CD4-positive, alpha-beta T cell treated with Interleukin-17A for 1 hour (primary cell): ENCODE data around the gene ATP8A2.

Experiments used
- DNase-seq: peaks from one replicate; pipeline ENCODE4 v3.0.0-alpha.2; 2020

Gene ATP8A2

DNA sequence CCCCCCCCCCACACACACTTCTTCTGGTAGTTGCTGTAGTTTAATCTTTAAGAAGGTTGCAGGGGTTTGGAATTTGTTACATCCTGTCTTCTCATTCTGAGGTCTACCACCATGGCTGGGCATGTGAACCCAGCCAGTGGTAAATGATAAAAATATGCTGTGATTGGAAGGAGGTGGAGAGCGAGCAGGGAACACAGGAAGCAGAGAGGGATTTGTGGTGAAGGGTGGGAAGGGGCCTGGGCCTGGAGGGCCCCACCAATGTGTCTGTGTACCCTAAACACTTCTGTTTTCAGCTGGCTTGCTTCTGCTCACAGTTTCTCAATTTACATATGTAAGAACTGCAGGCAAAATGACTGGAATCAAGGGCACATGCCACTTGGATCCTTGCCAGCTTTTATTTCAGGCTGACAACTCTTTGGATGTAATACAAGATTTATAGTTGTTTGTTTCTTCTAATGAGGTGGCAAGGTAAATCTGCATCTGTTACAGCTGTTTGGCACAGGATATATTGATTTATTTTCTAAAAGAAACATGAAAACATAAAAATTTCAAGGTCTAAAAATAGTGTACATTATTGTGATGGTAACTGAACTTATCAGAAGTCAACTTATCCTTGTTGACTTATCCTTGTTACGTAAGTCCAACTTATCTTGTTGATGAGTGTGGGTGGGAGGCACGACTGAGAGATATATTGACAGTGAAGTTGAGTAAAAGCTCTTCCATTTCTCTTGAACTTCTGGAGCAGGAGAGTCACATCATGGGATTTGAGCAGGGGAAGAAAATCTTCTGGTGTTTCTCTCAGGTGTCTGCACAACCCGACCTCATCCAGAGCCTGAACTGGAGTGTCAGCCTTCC lies 366.8 kb downstream of the ATP8A2 start:
- DNase-seq = no peak

- no peak for DNase-seq
These were observed 367.6 kb downstream of the ATP8A2 start for GRCh38 chr13:25739376-25739775.

- no peak for DNase-seq
These were observed 370.0 kb downstream of the ATP8A2 start for GRCh38 chr13:25741796-25742195.

DNA sequence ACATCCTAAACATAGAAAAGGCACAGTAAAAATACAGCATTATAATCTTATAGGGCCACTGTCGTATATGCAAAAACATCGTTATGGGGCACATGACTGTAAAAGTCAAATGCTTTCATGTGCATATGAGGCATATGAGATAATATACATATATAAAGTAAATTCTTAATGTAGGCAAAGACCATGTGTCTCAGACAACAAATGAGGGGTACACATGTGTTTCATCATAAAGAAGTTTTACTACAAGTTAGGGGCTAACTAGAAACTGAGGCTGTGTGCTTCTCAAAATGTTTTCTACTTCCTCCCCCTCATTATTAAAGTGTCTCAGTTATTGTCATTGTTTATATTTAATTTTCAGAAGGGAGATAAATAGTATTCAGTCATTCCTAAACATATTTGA lies 370.4 kb downstream of the ATP8A2 start:
- no peak for DNase-seq

- no peak for DNase-seq
These were observed 371.6 kb downstream of the ATP8A2 start for GRCh38 chr13:25743421-25743820.

DNA sequence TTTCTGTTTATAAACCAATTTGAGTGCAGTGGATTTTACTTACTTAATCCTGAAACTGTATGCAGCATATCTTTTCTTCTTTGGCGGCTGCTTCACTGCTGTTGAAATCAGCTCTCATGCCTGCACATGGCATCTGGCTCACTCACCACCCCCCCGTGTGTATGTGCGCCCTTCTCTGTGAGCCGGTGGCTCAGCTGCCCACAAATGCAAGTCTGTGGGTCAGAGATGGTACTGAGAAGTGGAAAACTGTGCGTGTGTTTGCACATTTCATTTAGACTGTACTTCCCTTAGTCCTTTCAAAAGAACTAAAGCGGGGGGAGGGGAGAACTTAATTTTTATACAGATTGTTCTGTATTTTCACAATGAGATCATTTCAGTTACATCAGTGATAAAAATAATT lies 372.4 kb downstream of the ATP8A2 start:
- no peak for DNase-seq

DNA sequence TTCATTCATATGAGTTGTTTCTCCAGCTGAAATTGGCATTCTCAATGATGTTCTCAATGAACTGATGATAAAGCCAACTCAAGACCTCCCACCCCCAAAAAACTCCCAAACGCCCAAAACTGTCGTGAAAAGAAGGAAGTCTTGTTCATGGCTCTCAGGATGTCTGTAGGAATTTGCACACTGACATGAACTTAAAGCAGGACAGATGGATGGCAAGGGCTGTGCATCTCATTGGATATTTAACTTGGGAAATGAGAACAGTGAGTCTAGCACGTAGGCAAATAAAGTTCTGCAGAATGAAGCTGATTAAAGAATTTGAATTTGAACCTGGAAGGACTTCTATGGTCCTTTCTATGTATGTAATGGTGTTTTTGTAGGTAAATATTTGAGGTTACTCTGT lies 374.4 kb downstream of the ATP8A2 start:
- DNase-seq = no peak

GRCh38 chr13:25752957-25753551 lies 381.3 kb downstream of the ATP8A2 start:
- no peak for DNase-seq

DNA sequence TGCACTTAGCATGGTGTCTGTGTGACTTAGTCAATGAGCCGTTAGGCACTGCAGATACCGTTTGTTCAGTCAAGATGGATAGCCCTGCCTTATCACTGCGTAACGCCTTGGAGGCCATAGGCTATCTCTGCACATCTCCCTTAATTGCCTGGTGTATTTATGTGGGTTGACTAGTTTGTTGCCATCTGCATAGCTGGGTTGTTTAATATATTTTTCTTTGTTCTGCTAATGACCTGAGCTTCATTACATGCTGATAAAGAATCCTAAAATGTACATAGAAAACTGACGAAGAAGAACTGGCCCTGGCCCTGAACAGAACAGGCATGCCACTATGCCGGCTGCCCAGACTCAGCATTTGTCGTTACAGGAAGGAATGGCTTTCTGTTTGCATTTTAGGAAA lies 382.2 kb downstream of the ATP8A2 start:
- DNase-seq = no peak

DNA sequence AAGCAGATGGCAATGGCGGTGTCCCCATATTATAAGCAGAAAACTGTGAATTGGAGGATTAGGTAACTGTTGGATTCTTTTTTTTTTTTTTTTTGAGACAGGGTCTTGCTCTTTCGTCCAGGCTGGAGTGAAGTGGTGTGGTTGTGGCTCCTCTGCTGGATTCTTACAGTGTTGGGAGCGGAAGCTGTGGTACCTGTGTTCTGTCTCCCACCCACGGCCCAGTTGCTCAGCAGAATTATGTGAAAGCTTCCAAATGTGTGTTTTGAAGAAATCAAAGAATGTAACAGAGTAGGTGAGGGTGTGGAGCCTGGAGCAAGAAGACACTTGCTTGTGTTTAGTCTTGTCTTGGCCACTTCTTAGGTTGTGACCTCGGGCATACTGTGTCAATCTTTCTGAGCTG lies 384.5 kb downstream of the ATP8A2 start:
- no peak for DNase-seq

- DNase-seq = no peak
These were observed 385.1 kb downstream of the ATP8A2 start for GRCh38 chr13:25756912-25757311.

DNA sequence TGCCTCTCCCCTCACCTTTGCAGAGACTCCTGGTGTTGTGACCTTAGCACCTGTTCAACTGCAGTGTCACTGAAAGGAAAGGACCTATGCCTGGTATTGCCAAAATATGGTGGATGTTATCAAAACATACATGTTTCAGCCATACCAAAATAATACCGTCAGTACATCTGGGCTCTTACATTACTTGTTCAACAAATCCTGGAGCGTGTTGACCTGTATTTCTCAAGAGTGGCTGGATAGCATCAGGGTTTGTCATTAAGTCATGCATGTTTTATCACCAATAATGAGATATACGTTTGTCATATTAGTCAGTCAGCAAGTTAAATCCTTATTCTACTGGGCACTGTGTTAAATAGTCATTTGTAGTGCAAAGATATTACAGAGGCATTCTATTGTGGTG lies 389.3 kb downstream of the ATP8A2 start:
- no peak for DNase-seq

DNA sequence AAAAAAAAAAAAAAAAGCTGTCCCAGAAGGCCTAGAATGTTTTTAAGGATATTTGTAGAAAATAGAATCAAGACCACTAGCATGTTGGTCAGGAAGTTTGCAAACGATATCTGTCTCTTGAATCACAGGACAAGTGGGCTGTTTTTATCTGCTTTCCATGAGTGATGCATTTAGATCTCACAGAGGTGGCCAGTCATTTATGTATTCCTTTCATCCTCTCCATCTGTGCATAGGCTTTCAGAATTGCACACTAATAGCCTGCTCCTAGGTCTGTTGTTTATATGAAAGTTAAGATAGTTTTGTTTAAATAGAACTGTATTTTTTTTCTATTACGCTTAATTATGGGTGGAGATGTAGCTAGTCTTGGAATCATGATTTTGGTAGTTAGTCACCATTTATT lies 390.5 kb downstream of the ATP8A2 start:
- DNase-seq = no peak

GRCh38 chr13:25762795-25763377 lies 391.1 kb downstream of the ATP8A2 start:
- DNase-seq = peak; percentile 16

- DNase-seq = no peak
These were observed 392.6 kb downstream of the ATP8A2 start for GRCh38 chr13:25764378-25764777.

GRCh38 chr13:25765266-25765665 lies 393.5 kb downstream of the ATP8A2 start:
- no peak for DNase-seq

GRCh38 chr13:25766576-25766975 lies 394.8 kb downstream of the ATP8A2 start:
- no peak for DNase-seq

GRCh38 chr13:25766991-25767390 lies 395.2 kb downstream of the ATP8A2 start:
- no peak for DNase-seq

GRCh38 chr13:25768376-25768775 lies 396.6 kb downstream of the ATP8A2 start:
- DNase-seq = no peak

- no peak for DNase-seq
These were observed 397.1 kb downstream of the ATP8A2 start for GRCh38 chr13:25768838-25769237.

DNA sequence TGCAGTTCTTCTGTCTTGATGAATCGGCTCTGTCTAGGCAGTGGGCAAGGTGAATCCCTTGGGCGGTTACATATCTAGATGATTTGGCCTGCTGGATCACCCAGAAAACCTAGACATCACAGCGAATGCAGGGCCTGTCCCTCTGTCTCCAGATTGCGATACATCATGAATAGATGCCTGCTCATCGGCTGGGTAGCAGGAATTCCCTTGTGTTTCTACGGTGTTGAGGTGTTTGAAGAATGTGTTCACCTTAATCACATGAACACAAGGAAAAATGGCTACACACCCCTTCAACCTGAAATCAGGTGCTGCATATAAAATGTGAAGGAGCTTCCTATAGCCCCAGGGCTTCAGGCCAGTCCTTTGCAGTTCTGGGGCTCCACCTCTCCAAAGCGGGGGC lies 398.8 kb downstream of the ATP8A2 start:
- DNase-seq = no peak

GRCh38 chr13:25771202-25771601 lies 399.4 kb downstream of the ATP8A2 start:
- no peak for DNase-seq

- DNase-seq = no peak
These were observed 400.1 kb downstream of the ATP8A2 start for GRCh38 chr13:25771641-25772478.
